Endodermal cell (in vitro differentiated cells): ENCODE measurements around the gene DACT3. TPM values are rescaled to one million over a fixed set of nuclear protein-coding genes. Genes with fewer than 3 reads are reported as not detected.

ENCODE experiments used
- DNase-seq: peaks from one replicate; pipeline ENCODE4 v3.0.0-alpha.2; 2017
- H3K27ac ChIP-seq: 2 replicates; pipeline ENCODE4 v1.5.1; 2013; ENCODE audit warnings: mild to moderate bottlenecking, low read depth, low read length, moderate library complexity
- H3K27me3 ChIP-seq: 2 replicates; pipeline ENCODE4 v1.6.1; 2013; ENCODE audit warnings: mild to moderate bottlenecking, low read length, moderate library complexity; ENCODE audit not compliant: insufficient read depth, control insufficient read depth, poor library complexity, severe bottlenecking
- H3K36me3 ChIP-seq: 2 replicates; pipeline ENCODE4 v1.7.0; 2013; ENCODE audit warnings: mild to moderate bottlenecking, low read length, moderate library complexity; ENCODE audit not compliant: control insufficient read depth, insufficient read depth
- H3K4me1 ChIP-seq: one replicate; pipeline ENCODE4 v1.7.0; 2013; ENCODE audit warnings: low read length; ENCODE audit not compliant: control insufficient read depth, insufficient read depth
- H3K4me3 ChIP-seq: 2 replicates; pipeline ENCODE4 v1.5.1; 2013; ENCODE audit warnings: mild to moderate bottlenecking, low read length, moderate library complexity
- H3K9ac ChIP-seq: 2 replicates; pipeline ENCODE4 v1.6.1; 2013; ENCODE audit warnings: mild to moderate bottlenecking, low read length, moderate library complexity; ENCODE audit not compliant: poor library complexity, severe bottlenecking; ENCODE audit errors: extremely low read depth
- H3K9me3 ChIP-seq: 2 replicates; pipeline ENCODE4 v1.6.1; 2013; ENCODE audit warnings: mild to moderate bottlenecking, low read length, moderate library complexity; ENCODE audit not compliant: control insufficient read depth
- H3K27ac Mint-ChIP-seq: 2 replicates; pipeline ENCODE4 v1.8.0; 2020; ENCODE audit warnings: mixed read lengths
- H3K27me3 Mint-ChIP-seq: 2 replicates; pipeline ENCODE4 v1.8.0; 2021; ENCODE audit warnings: mild to moderate bottlenecking, mixed read lengths; ENCODE audit not compliant: insufficient read depth
- H3K36me3 Mint-ChIP-seq: 2 replicates; pipeline ENCODE4 v1.8.0; 2020; ENCODE audit warnings: low read depth, mixed read lengths
- H3K4me1 Mint-ChIP-seq: 2 replicates; pipeline ENCODE4 v1.8.0; 2020; ENCODE audit warnings: mixed read lengths
- H3K4me3 Mint-ChIP-seq: 2 replicates; pipeline ENCODE4 v1.8.0; 2020; ENCODE audit warnings: mild to moderate bottlenecking, moderate library complexity, mixed read lengths
- H3K9me3 Mint-ChIP-seq: 2 replicates; pipeline ENCODE4 v1.8.0; 2020; ENCODE audit warnings: mild to moderate bottlenecking, mixed read lengths
- CTCF ChIP-seq: fragments of 200-600 bp; sonication (generic); conservative IDR thresholded peaks from 2 replicates; pipeline ENCODE4 v1.5.0; 2021; ENCODE audit warnings: antibody characterized with exemption, mild to moderate bottlenecking
- WGBS, 2 experiments: methylation state at CpG; one replicate each; pipeline versions ENCODE4 v1.1.5 to v1.1.7; 2013; ENCODE audit warnings: missing lambda C conversion rate in 2 of 2, mixed read lengths in 1 of 2; ENCODE audit not compliant: insufficient coverage in 1 of 2, insufficient read length in 1 of 2; 5-methylcytosine and 5-hydroxymethylcytosine counted together
- total RNA-seq, 2 donors: library from RNA; stranded (reverse); fragmentation: NEBNext Ultra II Directional in 1 of 2; extraction: Animal tissue kit (Norgen Biotek cat#: 25700) in 1 of 2; gene quantifications; 2 replicates in 1 of 2; 3 replicates in 1 of 2; pipeline ENCODE4 v1.2.1, GENCODE V29; 2021

DACT3 gene
- total RNA-seq, 2 donors from 2014 or later: 0.15 to 0.70 TPM

DNA sequence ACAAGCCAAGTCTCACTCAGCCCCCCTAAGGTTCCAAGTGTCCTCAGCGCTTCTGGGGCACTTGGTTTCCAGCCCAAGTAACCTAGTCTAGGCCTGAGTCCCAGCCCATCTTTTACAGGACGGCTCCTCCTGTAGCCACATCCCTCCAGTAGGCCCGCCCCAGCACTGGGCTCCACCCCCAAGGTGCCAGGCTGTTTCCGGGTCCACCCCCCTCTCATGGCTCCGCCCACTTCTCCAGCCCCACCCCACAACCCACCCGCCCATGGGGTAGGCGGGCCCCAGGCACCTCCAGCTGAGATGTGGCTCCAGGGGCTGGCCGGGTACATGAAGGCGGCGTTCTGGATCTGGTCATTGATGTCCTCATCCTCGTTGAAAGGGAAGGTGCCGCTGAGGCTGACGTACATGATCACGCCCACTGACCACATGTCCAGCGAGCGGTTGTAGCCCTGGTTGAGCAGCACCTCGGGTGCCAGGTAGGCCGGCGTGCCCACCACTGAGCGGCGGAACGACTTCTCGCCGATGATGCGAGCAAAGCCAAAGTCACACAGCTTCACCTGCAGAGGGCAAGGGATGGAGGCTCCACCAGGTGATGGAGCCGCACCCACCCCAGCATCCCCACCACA lies 17.2 kb upstream of the DACT3 start:
- Histone ChIP-seq H3K27ac (no peak overlapping the region), H3K4me3 (no peak overlapping the region), H3K27me3 (no peaks in the 10 kb centered on the region), H3K9ac (no peak overlapping the region), H3K4me1 (no peaks in the 10 kb centered on the region), H3K9me3 (no peaks in the 10 kb centered on the region), H3K36me3 (peaks cover 78% of the 10 kb centered on the region)
- no peak for TF ChIP-seq CTCF
- DNase-seq: peak; percentile 95
- no peak overlapping the region for H3K27ac Mint-ChIP-seq
- no peaks in the 10 kb centered on the region for H3K4me1 Mint-ChIP-seq
- no peaks in the 10 kb centered on the region for H3K27me3 Mint-ChIP-seq
- no peaks in the 10 kb centered on the region for H3K9me3 Mint-ChIP-seq
- peaks cover 77% of the 10 kb centered on the region for H3K36me3 Mint-ChIP-seq
- H3K4me3 Mint-ChIP-seq: no peak overlapping the region
- 91 to 95% methylated on average over 17 to 26 of the region's 26 CpGs for WGBS, 2 experiments

GRCh38 chr19:46674416-46675178 lies 13.6 kb upstream of the DACT3 start:
- Histone ChIP-seq H3K9me3 (no peaks in the 10 kb centered on the region), H3K4me1 (no peaks in the 10 kb centered on the region), H3K27me3 (no peaks in the 10 kb centered on the region), H3K9ac (no peak overlapping the region), H3K27ac (no peak overlapping the region), H3K4me3 (no peak overlapping the region), H3K36me3 (peaks cover 61% of the 10 kb centered on the region)
- WGBS, 2 experiments: 95 to 96% methylated on average over 16 to 21 of the region's 21 CpGs
- Mint-ChIP-seq H3K36me3 (peaks cover 64% of the 10 kb centered on the region), H3K27me3 (no peaks in the 10 kb centered on the region), H3K4me3 (no peak overlapping the region), H3K9me3 (peaks cover 2% of the 10 kb centered on the region), H3K4me1 (no peaks in the 10 kb centered on the region), H3K27ac (peak overlapping the region; percentile 59)
- peak; percentile 95 for DNase-seq
- no peak for TF ChIP-seq CTCF

- Mint-ChIP-seq H3K36me3 (peaks cover 33% of the 10 kb centered on the region), H3K9me3 (peaks cover 2% of the 10 kb centered on the region), H3K4me3 (no peak overlapping the region), H3K27me3 (peaks cover 2% of the 10 kb centered on the region), H3K4me1 (no peaks in the 10 kb centered on the region), H3K27ac (no peak overlapping the region)
- H3K4me1 ChIP-seq: no peaks in the 10 kb centered on the region
- H3K36me3 ChIP-seq: peaks cover 32% of the 10 kb centered on the region
- no peaks in the 10 kb centered on the region for H3K9me3 ChIP-seq
- no peak overlapping the region for H3K27ac ChIP-seq
- H3K9ac ChIP-seq: no peak overlapping the region
- no peak overlapping the region for H3K4me3 ChIP-seq
- H3K27me3 ChIP-seq: no peaks in the 10 kb centered on the region
- DNase-seq: no peak
- TF ChIP-seq CTCF: no peak
Observed at GRCh38 chr19:46670813-46671212, 9.8 kb upstream of the DACT3 start.
